ENCODE results near the gene AOC3. TPM values are rescaled to one million over a fixed set of nuclear protein-coding genes. Genes with fewer than 3 reads are reported as not detected.

Gene AOC3
- total and polyA plus RNA-seq, 4 experiments from 2014 or later = 0.58 to 1.2 TPM; not detected in 2

DNA sequence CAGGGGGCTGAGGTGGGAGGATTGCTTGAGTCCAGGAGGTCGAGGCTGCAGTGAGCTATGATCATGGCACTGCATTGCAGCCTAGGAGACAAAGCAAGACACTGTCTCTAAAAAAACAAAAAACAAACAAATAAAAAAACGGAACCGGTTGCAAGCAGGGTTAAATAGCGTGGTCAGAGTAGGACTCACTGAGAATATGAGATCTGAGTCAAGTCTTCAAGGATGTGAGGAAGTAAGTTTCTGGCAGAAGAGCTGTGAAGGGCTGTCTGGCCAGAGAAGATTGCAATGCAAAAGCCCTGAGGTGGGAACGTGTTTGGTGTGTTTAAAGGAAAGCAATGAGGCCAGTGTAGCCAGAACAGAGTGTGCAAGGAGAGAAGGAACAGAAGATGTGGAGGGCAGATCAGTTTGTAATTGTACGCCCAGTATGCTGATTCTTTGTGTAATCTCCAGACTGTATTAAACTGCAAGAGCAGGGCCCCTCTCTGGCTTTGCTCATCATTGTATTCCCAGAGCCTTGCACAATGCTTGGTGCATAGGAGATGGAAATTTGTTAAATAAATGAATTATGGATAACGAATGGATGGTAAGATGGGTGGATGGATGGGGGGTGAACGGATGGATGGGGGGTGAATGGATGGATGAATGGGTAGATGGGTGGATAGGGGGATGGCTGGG lies 55.9 kb downstream of the AOC3 start:
- Mint-ChIP-seq H3K36me3 (no peaks in the 10 kb centered on the region), H3K4me1 (no peaks in the 10 kb centered on the region), H3K27ac (no peak overlapping the region), H3K4me3 (no peak overlapping the region), H3K9me3 (no peaks in the 10 kb centered on the region), H3K27me3 (peaks cover 8 to 25% of the 10 kb centered on the region in 2 donors)
- intact Hi-C loops (cut with micrococcal nuclease) = no loop called here
- Histone ChIP-seq H3K4me3 (ENCODE audit: low read length in 2 of 2) (no peak overlapping the region), H3K27ac (ENCODE audit: low read depth, low read length) (no peak overlapping the region), H3K9me3 (ENCODE audit: control insufficient read depth in 1 of 2, low read length in 2 of 2) (no peaks in the 10 kb centered on the region), H3K36me3 (ENCODE audit: insufficient read depth, low read length) (no peaks in the 10 kb centered on the region), H3K4me1 (ENCODE audit: insufficient read depth, low read length) (no peaks in the 10 kb centered on the region), H3K27me3 (ENCODE audit: insufficient read depth, low read length) (peaks cover 4% of the 10 kb centered on the region)
- ChIA-PET POLR2A (ENCODE audit: partially characterized antibody) (no interaction called here), CTCF (ENCODE audit: partially characterized antibody) (no interaction called here)
- DNase-seq = no peak

Small RNA genes within 50 kb of the gene (microRNA-seq; reads per million reads assigned to microRNA genes)
- gene MIR6781 (ENCODE audit: borderline microRNAs expressed, borderline number of aligned reads, borderline replicate concordance) = not detected

Other genes with a start within 250 kb of the AOC3 start
- gene RETREG3, start 241.8 kb upstream of the AOC3 start, total RNA-seq = 100 to 1,000 TPM; 128 to 134 TPM
- gene RETREG3, start 241.8 kb upstream of the AOC3 start, polyA plus RNA-seq = 100 to 1,000 TPM; 106 to 123 TPM
- 10 to 100 TPM; 13.6 to 16.5 TPM for gene TUBG1, start 241.5 kb upstream of the AOC3 start, total RNA-seq
- gene TUBG1, start 241.5 kb upstream of the AOC3 start, polyA plus RNA-seq = 10 to 100 TPM in 1 of 2 donors, 1 to 10 TPM in 1; 6.4 to 12.8 TPM
- 10 to 100 TPM; 18.1 to 19.1 TPM for gene TUBG2, start 191.9 kb upstream of the AOC3 start, total RNA-seq
- 1 to 10 TPM; 3.0 to 5.0 TPM for gene TUBG2, start 191.9 kb upstream of the AOC3 start, polyA plus RNA-seq
- gene PLEKHH3, start 174.2 kb upstream of the AOC3 start, total RNA-seq = under 1 TPM; 0.15 to 0.22 TPM
- gene PLEKHH3, start 174.2 kb upstream of the AOC3 start, polyA plus RNA-seq = under 1 TPM; 0.16 to 0.32 TPM
- gene CCR10, start 169.4 kb upstream of the AOC3 start, total RNA-seq = under 1 TPM; 0.53 to 0.81 TPM
- 10 to 100 TPM in 1 of 2 donors, 1 to 10 TPM in 1; 9.1 to 10.7 TPM for gene CCR10, start 169.4 kb upstream of the AOC3 start, polyA plus RNA-seq
- 1 to 10 TPM; 2.5 to 3.0 TPM for gene CNTNAP1, start 168.7 kb upstream of the AOC3 start, total RNA-seq
- gene CNTNAP1, start 168.7 kb upstream of the AOC3 start, polyA plus RNA-seq = 1 to 10 TPM in 1 of 2 donors, not detected in 1; 1.2 TPM
- 100 to 1,000 TPM; 184 to 192 TPM for gene EZH1, start 106.2 kb upstream of the AOC3 start, total RNA-seq
- gene EZH1, start 106.2 kb upstream of the AOC3 start, polyA plus RNA-seq = 10 to 100 TPM; 20.1 to 38.6 TPM
- not detected for gene RAMP2, start 90.0 kb upstream of the AOC3 start, total RNA-seq
- gene RAMP2, start 90.0 kb upstream of the AOC3 start, polyA plus RNA-seq = not detected
- gene VPS25, start 77.8 kb upstream of the AOC3 start, total RNA-seq = 10 to 100 TPM; 39.3 to 43.6 TPM
- gene VPS25, start 77.8 kb upstream of the AOC3 start, polyA plus RNA-seq = 10 to 100 TPM; 39.8 to 63.3 TPM
- gene WNK4, start 70.6 kb upstream of the AOC3 start, total RNA-seq = under 1 TPM; 0.14 to 0.41 TPM
- gene WNK4, start 70.6 kb upstream of the AOC3 start, polyA plus RNA-seq = not detected
- 10 to 100 TPM; 27.7 to 30.1 TPM for gene COA3, start 52.5 kb upstream of the AOC3 start, total RNA-seq
- gene COA3, start 52.5 kb upstream of the AOC3 start, polyA plus RNA-seq = 100 to 1,000 TPM; 110 to 153 TPM
- gene CNTD1, start 52.3 kb upstream of the AOC3 start, total RNA-seq = not detected
- under 1 TPM; 0.22 to 0.43 TPM for gene CNTD1, start 52.3 kb upstream of the AOC3 start, polyA plus RNA-seq
- 100 to 1,000 TPM; 103 to 104 TPM for gene BECN1, start 26.9 kb upstream of the AOC3 start, total RNA-seq
- gene BECN1, start 26.9 kb upstream of the AOC3 start, polyA plus RNA-seq = 100 to 1,000 TPM; 135 to 190 TPM
- 10 to 100 TPM; 65.1 to 69.9 TPM for gene PSME3, start 17.8 kb upstream of the AOC3 start, total RNA-seq
- gene PSME3, start 17.8 kb upstream of the AOC3 start, polyA plus RNA-seq = 100 to 1,000 TPM; 125 to 171 TPM
- gene AOC2, start 6.6 kb upstream of the AOC3 start, total RNA-seq = 1 to 10 TPM; 2.7 TPM
- under 1 TPM in 1 of 2 donors, not detected in 1; 0.17 TPM for gene AOC2, start 6.6 kb upstream of the AOC3 start, polyA plus RNA-seq
- gene G6PC1, start 49.6 kb downstream of the AOC3 start, total RNA-seq = not detected
- gene G6PC1, start 49.6 kb downstream of the AOC3 start, polyA plus RNA-seq = not detected
- 10 to 100 TPM; 53.0 to 55.6 TPM for gene AARSD1, start 113.3 kb downstream of the AOC3 start, total RNA-seq
- 10 to 100 TPM; 37.7 to 42.6 TPM for gene AARSD1, start 113.3 kb downstream of the AOC3 start, polyA plus RNA-seq
- under 1 TPM; 0.20 to 0.30 TPM for gene PTGES3L, start 128.9 kb downstream of the AOC3 start, total RNA-seq
- under 1 TPM in 1 of 2 donors, not detected in 1; 0.52 TPM for gene PTGES3L, start 128.9 kb downstream of the AOC3 start, polyA plus RNA-seq
- 10 to 100 TPM; 24.1 to 25.5 TPM for gene RUNDC1, start 129.4 kb downstream of the AOC3 start, total RNA-seq
- gene RUNDC1, start 129.4 kb downstream of the AOC3 start, polyA plus RNA-seq = 10 to 100 TPM; 12.8 to 17.7 TPM
- gene RPL27, start 147.2 kb downstream of the AOC3 start, total RNA-seq = 1,000 to 10,000 TPM; 1,574 to 1,622 TPM
- gene RPL27, start 147.2 kb downstream of the AOC3 start, polyA plus RNA-seq = 1,000 to 10,000 TPM; 1,528 to 2,293 TPM
- gene IFI35, start 155.6 kb downstream of the AOC3 start, total RNA-seq = 10 to 100 TPM; 33.1 to 40.3 TPM
- 10 to 100 TPM; 55.4 to 66.2 TPM for gene IFI35, start 155.6 kb downstream of the AOC3 start, polyA plus RNA-seq
- 10 to 100 TPM; 61.5 to 67.5 TPM for gene VAT1, start 171.2 kb downstream of the AOC3 start, total RNA-seq
- 10 to 100 TPM; 52.6 to 66.2 TPM for gene VAT1, start 171.2 kb downstream of the AOC3 start, polyA plus RNA-seq
- under 1 TPM; 0.28 to 0.29 TPM for gene RND2, start 174.0 kb downstream of the AOC3 start, total RNA-seq
- under 1 TPM; 0.13 to 0.26 TPM for gene RND2, start 174.0 kb downstream of the AOC3 start, polyA plus RNA-seq

Measured in CD4-positive, alpha-beta memory T cell (primary cell).